ENCODE measurements around the gene MIA3.
"Not testable (repeated sequence)": the region's sequence is repeated elsewhere in the genome, so short reads cannot be mapped to it uniquely, and the experiment has no call there.

Gene MIA3

GRCh38 chr1:222663431-222663934 lies 45.6 kb downstream of the MIA3 start:
- no peak for DNase-seq (ENCODE audit: low spot score)

DNA sequence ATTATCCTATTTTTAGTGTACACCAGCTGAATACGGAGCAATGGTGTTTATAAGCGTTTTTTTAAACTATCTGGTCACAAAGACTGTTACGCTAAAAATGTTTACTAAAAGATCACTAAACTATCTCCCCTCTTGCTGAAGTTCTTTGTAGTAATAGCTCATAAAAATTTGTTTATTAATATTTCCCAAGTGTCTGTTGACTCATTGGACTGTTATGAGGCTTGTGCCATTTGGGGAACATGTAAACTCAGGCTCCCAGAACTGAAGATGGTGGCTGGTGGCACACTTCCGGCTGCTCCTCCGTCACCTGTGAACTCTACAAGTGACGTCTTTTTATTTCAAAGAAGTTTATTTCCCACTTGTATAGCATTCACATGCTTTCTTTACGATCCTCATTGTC lies 48.1 kb downstream of the MIA3 start:
- no peak for DNase-seq (ENCODE audit: low spot score)

- DNase-seq (ENCODE audit: low spot score) = not testable (repeated sequence)
Observed at GRCh38 chr1:222668184-222668583, 50.3 kb downstream of the MIA3 start.

DNA sequence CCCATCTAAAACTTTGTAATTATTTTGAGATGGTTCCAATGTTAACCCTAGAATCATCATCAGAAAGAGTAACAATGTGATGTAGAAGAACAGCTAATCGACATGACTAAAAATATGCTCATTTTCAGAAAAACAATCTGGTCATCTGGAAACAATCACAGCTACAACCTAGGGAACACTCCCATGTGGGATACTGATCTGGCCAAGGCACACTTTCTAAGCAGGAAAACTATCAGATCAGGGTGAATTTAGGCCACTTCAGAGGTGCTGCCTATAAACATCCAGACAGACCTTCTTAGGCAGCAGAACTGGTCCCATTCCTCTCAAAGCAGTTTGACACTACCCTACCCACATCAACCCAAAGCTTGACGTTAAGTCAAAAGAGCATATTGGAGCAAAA lies 51.2 kb downstream of the MIA3 start:
- not testable (repeated sequence) for DNase-seq (ENCODE audit: low spot score)

DNA sequence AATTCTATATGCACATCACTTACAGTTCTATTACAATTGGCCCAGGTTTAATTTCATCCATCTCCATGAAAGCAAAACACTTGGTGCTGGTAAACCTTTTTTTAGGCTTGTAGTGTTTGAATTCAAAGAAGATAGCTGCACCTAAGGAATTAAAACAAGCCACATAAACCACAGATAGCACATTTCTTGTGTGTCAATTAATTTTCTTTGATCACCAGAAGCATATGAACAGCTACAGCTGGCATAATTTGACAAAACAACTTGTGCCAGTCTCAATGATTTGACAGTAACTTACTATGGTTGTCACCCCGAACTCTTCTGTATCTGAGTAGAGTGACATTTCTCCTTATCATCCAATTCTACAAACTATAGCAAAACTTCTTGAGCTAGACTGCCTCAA lies 52.2 kb downstream of the MIA3 start:
- no peak for DNase-seq (ENCODE audit: low spot score)

DNA sequence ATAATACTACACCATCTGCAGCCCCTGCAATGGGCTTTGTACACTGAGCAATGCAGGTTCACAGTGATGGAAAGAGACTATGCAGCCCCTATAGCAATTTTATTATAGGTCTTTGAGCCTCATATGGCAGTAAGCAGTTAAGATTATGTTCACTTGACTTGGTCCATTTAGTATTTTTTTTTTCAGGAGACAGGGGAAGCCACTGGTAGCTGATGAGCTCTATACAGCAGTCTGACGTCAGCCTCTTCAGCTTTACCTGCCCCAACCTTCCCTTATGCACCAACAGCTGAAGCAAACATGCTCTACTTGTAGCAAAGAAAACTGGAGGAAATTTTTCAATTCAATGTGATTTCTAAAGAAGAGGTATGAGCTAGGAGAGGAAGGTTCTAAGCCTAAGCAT lies 62.2 kb downstream of the MIA3 start:
- no peak for DNase-seq (ENCODE audit: low spot score)

- DNase-seq (ENCODE audit: low spot score) = no peak
Observed at GRCh38 chr1:222691016-222691415, 73.1 kb downstream of the MIA3 start.

DNA sequence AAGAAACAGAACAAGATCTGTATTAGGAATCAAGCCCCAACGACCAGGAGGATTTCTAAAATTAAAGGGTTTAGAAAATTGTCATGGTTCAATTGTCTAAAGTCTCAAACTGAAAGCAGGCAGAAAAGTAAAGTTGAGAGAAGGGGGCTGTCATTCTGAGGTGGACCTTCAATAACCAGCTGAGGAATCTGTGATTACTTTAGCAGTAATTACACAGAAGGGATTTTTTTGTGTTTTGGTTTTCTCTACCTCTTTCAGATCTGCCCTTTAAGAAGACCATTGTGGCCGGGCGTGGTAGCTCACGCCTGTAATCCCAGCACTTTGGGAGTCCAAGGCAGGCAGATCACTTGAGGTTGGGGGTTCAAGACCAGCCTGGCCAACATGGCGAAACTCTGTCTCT lies 77.0 kb downstream of the MIA3 start:
- no peak for DNase-seq (ENCODE audit: low spot score)

DNA sequence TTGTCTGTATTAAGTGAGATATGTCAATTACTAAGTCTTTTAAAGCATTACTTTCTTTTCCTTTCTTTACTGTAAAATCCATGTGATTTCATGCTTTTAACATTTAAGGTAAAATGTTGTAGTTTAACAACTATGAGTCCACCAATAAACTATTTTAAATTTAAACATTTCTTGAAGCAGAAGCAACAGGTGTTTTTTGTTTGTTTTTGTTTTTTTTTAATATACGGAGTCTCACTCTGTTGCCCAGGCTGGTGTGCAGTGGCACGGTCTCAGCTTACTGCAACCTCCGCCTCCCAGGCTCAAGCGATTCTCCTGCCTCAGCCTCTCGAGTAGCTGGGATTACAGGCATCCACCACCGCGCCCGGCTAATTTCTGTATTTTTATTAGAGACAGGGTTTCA lies 78.8 kb downstream of the MIA3 start:
- no peak for DNase-seq (ENCODE audit: low spot score)

- DNase-seq (ENCODE audit: low spot score) = no peak
Observed at GRCh38 chr1:222697203-222697602, 79.3 kb downstream of the MIA3 start.

- DNase-seq (ENCODE audit: low spot score) = no peak
Observed at GRCh38 chr1:222697826-222698225, 79.9 kb downstream of the MIA3 start.

- DNase-seq (ENCODE audit: low spot score) = no peak
Observed at GRCh38 chr1:222702210-222702609, 84.3 kb downstream of the MIA3 start.

GRCh38 chr1:222704260-222704659 lies 86.4 kb downstream of the MIA3 start:
- no peak for DNase-seq (ENCODE audit: low spot score)

GRCh38 chr1:222706815-222707214 lies 88.9 kb downstream of the MIA3 start:
- no peak for DNase-seq (ENCODE audit: low spot score)

DNA sequence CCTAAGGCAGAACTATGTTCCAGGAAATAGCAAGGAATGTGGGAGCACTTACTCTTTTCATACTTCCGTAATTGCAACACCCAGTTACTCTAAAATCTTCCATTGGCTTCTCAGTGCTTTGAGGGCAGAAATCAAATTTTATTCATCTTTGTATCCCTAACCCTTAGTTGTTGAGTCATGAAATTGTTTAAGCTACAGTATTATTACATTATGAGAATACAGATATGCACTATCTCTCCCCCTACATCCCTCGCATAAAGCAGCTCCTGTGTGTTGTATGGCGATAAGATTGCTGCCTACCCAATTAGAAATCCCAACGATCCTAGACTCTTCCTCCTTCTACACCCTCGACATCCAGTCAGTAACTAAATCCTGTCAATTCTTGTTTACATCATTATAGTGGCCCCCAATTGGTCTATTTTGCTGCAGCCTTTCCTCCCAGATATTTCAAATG lies 91.8 kb downstream of the MIA3 start:
- DNase-seq (ENCODE audit: low spot score) = no peak

DNA sequence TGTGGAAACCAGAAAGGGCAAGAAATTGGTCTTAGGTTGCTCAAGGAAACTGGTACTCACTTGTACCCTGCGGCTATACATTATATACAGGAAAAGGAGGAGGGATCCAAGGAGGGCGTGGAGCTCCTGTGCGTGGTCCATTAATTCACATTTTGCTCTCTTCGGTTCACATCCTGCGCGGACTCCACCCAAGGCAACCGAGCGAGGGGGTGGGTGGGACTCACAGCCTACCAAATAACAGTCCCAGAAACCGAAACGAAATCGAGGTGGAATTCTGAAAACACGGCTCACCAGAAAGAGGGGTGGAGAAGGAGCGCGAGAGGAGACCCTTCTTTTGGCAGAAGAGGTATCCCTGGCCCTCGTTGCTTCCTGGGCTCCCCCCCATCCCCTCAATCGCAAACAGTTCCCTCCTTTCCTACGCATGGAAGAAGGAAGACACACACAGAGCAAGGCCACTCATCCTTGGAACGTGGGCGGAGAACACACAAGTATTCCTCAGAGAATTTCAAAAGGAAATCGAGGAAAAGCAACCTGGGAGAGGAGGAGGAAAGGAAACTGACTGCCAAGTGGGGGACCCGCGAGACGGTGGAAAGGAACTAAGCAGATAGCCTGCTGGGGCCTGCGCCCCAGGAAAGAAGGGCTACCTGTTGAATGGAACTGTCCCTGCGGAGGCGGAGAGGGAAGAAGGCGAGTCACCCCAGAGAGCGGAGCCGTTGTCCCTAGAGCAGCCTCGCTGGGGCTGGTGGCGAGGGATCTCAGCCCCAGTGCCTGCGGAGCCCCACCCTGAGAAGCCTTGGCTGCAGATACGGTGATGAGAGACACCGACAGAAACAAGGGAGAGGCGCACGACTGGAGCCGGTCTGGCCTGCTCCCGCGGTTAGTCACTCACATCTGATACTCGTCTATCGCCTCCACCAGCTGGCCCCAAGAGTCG lies 93.7 kb downstream of the MIA3 start:
- DNase-seq (ENCODE audit: low spot score) = peak; percentile 52

DNA sequence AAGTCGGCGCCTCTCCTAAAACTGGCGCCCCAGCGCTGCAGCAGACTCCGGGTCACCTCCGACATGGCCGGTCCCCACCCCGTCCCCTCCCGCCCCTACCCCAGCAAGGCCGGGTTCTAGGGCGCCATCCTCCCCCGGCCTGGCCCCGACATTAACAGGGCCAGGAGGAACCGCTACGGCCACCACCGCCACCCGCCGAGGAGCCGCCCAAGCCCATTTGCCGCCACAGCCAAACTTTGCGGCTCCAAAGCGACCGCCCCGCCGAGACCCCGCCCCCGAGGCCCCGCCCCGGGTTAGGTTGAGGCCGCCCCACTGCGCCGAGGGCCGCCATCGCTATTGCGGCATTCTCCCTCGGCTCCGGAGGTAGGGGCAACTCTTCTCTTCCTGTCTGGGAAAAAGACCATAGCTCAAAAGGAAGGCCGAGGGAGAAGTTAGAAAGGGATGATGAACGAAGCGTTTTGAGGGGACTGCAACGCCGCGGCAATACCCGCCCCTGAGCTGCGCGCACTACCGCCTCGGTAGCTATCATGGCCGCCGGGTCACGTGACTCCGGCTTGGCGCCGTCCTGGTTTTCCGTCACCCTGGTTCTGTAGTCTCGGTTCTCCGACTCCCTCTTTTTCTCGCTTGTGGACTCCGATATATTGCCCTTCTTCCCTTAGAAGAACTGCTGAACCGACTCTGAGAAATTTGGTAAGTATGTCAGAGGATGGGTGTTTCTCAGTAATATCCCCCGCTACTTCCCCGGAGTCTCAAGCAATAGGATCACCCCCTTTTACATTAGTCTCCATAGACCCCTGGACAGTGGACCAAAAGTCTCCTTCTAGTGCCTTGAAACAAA lies 94.6 kb downstream of the MIA3 start, which contains the start of the genes AIDA and BROX:
TSS of gene AIDA (minus strand) at position 239 of the 838 bp plus-strand sequence. CDS start at position 65, 174 bp downstream.
TSS of gene BROX (plus strand) at position 312 of the 838 bp plus-strand sequence. CDS start 3,136 bp downstream, outside the sequence.
- DNase-seq (ENCODE audit: low spot score) = peak; percentile 93

DNA sequence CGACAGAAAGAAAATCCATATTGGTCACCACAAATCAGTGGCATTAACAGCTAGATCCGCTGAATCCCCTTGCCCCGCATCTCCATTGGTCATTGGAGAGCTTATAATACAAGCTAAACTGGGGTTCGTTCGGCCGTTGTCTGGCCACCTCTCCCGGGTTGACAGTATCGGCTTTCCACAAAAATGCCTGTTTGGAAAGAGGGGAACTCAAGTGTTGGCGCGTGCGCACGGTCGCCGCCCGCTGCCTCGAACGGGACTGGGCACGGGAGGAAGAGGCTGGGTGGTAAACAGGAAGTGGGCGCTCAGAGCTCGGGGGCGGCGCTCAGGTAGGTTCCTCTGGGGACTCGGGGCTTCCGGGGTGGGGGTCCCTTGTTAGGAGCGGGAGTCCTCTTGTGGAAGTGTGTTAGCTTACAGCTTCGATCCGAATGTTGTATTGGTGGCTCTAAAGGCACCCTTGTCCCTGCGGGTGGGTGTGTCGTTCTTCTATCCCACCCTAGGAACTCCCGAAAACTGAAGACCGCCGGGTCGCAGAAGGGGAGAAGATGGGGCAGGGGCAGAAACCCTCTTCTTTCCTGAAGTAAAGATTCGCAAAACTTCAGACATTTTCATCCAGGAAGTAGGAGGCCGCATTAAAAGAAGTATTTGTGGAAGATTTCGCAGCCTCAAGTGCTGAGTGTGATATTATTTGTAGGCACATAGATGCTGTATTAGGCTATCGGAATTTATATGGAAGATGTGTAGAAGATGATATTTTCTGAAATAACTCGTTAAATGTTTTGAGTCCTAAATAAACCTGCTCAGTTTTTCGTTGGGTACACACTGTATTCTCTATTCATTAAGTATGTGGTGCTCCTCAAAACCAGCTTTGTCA lies 95.4 kb downstream of the MIA3 start:
- peak; percentile 97 for DNase-seq (ENCODE audit: low spot score)

GRCh38 chr1:222716393-222716792 lies 98.5 kb downstream of the MIA3 start:
- DNase-seq (ENCODE audit: low spot score) = no peak

All from Ammon's horn (tissue), 1 donor.